Ishikawa (cell line): Measurements from ENCODE around the gene DENND5B.

Source experiments
- CEBPB ChIP-seq: IDR thresholded peaks from 2 replicates; pipeline ENCODE4 v1.6.1; 2012
- CREB1 ChIP-seq: IDR thresholded peaks from 2 replicates; pipeline ENCODE4 v1.6.1; 2012; ENCODE audit warnings: low read depth
- EGR1 ChIP-seq: IDR thresholded peaks from 2 replicates; pipeline ENCODE4 v1.6.1; 2012
- EP300 ChIP-seq: IDR thresholded peaks from 2 replicates; pipeline ENCODE4 v1.6.1; 2012; ENCODE audit warnings: borderline replicate concordance
- FOXM1 ChIP-seq: IDR thresholded peaks from 2 replicates; pipeline ENCODE4 v1.6.1; 2012; ENCODE audit warnings: low read depth, borderline replicate concordance
- NFIC ChIP-seq: IDR thresholded peaks from 2 replicates; pipeline ENCODE4 v1.6.1; 2012
- RAD21 ChIP-seq: IDR thresholded peaks from 2 replicates; pipeline ENCODE4 v1.6.1; 2012; ENCODE audit warnings: low read depth
- TAF1 ChIP-seq: IDR thresholded peaks from 2 replicates; pipeline ENCODE4 v1.6.1; 2012; ENCODE audit warnings: low read depth, mild to moderate bottlenecking
- TCF12 ChIP-seq: IDR thresholded peaks from 2 replicates; pipeline ENCODE4 v1.6.1; 2012; ENCODE audit warnings: low read depth
- TEAD4 ChIP-seq: IDR thresholded peaks from 2 replicates; pipeline ENCODE4 v1.6.1; 2012
- YY1 ChIP-seq: IDR thresholded peaks from 2 replicates; pipeline ENCODE4 v1.6.1; 2012; ENCODE audit warnings: low read depth
- ZBTB7A ChIP-seq: IDR thresholded peaks from 2 replicates; pipeline ENCODE4 v1.6.1; 2012; ENCODE audit warnings: low read depth
- TF ChIP-seq, protein P1 (sequence below): IDR thresholded peaks from 2 replicates; pipeline ENCODE4 v1.6.1; 2012
- TF ChIP-seq, protein P2 (sequence below): IDR thresholded peaks from 2 replicates; pipeline ENCODE4 v1.6.1; 2012
- TF ChIP-seq, protein P3 (sequence below): IDR thresholded peaks from 2 replicates; pipeline ENCODE4 v1.6.1; 2012; ENCODE audit warnings: low read depth, mild to moderate bottlenecking

The DENND5B gene

DNA sequence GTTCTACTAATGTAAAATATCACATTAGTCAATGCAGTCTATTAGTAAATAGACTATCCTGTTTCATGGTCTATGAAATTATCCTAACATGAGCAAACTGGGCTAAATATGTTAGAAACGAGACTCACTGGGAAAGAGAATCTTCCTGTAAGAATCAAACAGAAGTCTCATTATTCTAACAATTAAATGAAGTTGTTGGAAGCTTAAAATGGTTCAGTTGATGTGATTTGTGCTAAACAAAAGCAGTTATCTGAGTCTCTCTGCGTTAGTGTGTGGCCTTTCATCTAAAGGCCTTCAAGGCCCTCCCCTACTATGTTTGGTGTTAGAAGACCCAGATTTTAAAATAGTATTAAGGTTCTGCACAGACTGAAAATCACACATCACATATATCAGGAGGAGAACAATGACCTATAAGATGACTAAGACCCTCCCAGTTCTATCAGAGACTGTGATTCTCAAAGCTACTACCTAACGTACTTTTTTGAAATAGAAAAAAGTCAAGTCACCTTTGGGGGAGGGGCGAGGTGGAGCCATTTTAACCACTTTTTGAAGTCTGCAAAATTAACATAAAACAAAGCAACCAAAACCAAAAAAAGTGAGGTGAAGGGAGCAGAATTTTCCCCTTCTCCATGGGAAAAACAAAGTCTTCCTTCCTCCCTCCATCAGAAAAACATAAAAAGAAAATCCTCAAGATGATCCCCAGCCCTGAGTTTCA is 82.3 kb downstream of the DENND5B start:
- TF ChIP-seq, protein P1, sequence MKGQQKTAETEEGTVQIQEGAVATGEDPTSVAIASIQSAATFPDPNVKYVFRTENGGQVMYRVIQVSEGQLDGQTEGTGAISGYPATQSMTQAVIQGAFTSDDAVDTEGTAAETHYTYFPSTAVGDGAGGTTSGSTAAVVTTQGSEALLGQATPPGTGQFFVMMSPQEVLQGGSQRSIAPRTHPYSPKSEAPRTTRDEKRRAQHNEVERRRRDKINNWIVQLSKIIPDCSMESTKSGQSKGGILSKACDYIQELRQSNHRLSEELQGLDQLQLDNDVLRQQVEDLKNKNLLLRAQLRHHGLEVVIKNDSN = no peak
- TF ChIP-seq, protein P2, sequence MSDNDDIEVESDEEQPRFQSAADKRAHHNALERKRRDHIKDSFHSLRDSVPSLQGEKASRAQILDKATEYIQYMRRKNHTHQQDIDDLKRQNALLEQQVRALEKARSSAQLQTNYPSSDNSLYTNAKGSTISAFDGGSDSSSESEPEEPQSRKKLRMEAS = no peak
- TF ChIP-seq, protein P3, sequence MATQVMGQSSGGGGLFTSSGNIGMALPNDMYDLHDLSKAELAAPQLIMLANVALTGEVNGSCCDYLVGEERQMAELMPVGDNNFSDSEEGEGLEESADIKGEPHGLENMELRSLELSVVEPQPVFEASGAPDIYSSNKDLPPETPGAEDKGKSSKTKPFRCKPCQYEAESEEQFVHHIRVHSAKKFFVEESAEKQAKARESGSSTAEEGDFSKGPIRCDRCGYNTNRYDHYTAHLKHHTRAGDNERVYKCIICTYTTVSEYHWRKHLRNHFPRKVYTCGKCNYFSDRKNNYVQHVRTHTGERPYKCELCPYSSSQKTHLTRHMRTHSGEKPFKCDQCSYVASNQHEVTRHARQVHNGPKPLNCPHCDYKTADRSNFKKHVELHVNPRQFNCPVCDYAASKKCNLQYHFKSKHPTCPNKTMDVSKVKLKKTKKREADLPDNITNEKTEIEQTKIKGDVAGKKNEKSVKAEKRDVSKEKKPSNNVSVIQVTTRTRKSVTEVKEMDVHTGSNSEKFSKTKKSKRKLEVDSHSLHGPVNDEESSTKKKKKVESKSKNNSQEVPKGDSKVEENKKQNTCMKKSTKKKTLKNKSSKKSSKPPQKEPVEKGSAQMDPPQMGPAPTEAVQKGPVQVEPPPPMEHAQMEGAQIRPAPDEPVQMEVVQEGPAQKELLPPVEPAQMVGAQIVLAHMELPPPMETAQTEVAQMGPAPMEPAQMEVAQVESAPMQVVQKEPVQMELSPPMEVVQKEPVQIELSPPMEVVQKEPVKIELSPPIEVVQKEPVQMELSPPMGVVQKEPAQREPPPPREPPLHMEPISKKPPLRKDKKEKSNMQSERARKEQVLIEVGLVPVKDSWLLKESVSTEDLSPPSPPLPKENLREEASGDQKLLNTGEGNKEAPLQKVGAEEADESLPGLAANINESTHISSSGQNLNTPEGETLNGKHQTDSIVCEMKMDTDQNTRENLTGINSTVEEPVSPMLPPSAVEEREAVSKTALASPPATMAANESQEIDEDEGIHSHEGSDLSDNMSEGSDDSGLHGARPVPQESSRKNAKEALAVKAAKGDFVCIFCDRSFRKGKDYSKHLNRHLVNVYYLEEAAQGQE = no peak
- TF ChIP-seq TEAD4 (no peak), FOXM1 (no peak), EP300 (no peak), YY1 (no peak), TCF12 (no peak), TAF1 (no peak), ZBTB7A (no peak), NFIC (no peak), RAD21 (no peak), CREB1 (no peak), EGR1 (no peak), CEBPB (no peak)

DNA sequence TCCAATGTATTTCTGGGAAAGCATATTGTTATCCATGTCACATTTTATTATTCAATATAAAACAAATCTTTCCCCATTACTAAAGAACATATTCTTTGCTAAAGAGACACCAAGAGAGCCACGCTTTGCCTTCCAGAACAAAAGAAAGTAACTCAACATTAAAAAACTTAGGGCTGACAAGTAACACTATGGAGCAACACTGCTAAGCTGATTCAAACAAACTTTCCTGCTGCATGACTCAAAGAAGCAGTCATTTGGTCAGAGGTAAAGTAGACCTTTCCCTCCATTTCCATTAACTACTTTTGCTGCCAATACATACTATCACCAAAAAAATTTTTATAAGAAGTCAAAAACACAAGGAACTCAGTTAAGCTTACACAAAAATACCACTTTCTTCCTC is 83.0 kb downstream of the DENND5B start:
- no peak for TF ChIP-seq TEAD4
- no peak for TF ChIP-seq EP300
- TF ChIP-seq TAF1 = no peak

DNA sequence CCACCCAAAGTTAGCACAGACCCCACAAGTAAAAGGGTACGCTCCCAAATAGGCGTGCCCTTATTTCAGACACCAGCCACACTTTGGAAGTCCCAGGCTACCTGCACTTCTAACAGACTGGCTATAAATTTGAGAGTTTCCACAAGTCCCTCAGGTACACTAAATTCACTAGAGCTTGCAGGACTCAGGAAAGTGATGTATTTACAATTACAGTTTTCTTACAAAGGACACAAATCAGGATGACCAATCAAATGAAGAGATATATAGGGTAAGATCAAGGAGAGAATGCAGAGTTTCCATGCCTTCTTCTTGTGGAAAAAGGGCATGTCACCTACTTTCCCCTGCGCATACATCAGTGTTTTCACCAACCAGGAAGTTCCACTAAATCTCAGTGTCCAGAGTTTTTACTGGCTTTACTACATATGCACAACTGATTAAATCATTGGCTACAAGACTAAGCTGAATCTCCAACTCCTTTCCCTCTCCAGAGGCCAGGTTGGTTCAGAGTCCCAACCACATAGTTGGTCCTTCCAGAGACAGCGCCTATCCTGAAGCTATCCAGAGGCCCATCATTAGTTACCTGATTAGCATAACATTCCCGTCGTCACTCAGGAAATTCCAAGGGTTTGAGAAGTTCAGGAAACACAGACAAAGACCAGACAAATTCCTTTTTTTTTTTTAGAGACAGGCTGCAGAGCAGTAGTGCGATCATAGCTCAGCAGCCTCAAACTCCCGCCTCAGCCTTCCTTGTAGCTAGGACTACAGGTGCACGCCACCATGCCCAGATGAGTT is 84.2 kb downstream of the DENND5B start:
- TF ChIP-seq TCF12 (no peak), RAD21 (no peak), EGR1 (no peak), CEBPB (no peak), ZBTB7A (no peak), EP300 (no peak), TAF1 (no peak), CREB1 (no peak), NFIC (no peak), FOXM1 (no peak), YY1 (no peak), TEAD4 (no peak)
- TF ChIP-seq, protein P3 = no peak
- TF ChIP-seq, protein P2 = no peak
- TF ChIP-seq, protein P1 = no peak

DNA sequence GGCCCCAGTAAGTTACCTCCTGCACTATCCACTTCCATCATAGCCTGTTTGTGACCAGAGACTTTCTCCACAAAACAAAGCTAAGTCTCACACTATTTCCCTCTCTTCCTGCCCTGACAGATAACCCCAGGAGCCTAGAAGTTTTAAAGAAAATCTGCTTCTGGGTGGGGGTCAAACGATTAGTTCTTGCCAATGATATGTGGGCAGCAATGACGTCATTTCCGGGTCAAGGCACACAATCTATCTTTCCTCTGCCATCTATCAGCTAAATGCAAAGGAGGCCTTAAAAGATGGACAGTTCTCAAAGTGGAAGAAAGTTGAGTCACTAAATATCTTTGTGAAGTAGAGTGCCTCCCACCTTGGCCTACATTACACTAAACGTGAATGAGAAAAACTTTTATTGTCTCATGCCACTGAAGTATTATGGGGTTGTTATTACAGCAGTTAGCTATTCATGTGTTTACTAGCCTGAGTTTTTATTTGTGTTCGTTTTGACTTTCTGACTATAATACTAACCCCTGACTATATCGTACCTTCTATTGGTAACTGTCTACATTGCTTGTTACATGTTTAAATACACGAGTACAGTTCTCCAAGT is 86.2 kb downstream of the DENND5B start:
- no peak for TF ChIP-seq FOXM1
- TF ChIP-seq EP300 = no peak
- TF ChIP-seq TAF1 = no peak
- no peak for TF ChIP-seq CREB1
- TF ChIP-seq, protein P3 = no peak
- TF ChIP-seq CEBPB = no peak
- TF ChIP-seq, protein P1 = no peak
- no peak for TF ChIP-seq EGR1
- TF ChIP-seq, protein P2 = no peak
- no peak for TF ChIP-seq RAD21
- no peak for TF ChIP-seq YY1
- no peak for TF ChIP-seq ZBTB7A
- no peak for TF ChIP-seq TEAD4
- no peak for TF ChIP-seq TCF12
- no peak for TF ChIP-seq NFIC
